HG03097 (cell line): ENCODE measurements around the gene INPP5D.
"Not testable (repeated sequence)": the region's sequence is repeated elsewhere in the genome, so short reads cannot be mapped to it uniquely, and the experiment has no call there.

Experiments used
- ATAC-seq: cut with Tn5 transposase; IDR thresholded peaks from one replicate; pipeline ENCODE4 v1.9.1; 2021; ENCODE audit not compliant: unreplicated experiment, low FRiP score

INPP5D gene

DNA sequence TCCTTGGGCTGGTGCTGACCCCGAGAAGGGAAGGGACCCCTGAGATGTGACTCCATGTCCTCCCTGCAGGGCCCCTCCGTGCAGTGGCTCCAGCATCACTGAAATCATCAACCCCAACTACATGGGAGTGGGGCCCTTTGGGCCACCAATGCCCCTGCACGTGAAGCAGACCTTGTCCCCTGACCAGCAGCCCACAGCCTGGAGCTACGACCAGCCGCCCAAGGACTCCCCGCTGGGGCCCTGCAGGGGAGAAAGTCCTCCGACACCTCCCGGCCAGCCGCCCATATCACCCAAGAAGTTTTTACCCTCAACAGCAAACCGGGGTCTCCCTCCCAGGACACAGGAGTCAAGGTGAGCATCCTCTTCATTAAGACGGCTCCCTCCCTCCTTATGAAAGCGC lies 137.9 kb downstream of the INPP5D start:
- no peak for ATAC-seq

DNA sequence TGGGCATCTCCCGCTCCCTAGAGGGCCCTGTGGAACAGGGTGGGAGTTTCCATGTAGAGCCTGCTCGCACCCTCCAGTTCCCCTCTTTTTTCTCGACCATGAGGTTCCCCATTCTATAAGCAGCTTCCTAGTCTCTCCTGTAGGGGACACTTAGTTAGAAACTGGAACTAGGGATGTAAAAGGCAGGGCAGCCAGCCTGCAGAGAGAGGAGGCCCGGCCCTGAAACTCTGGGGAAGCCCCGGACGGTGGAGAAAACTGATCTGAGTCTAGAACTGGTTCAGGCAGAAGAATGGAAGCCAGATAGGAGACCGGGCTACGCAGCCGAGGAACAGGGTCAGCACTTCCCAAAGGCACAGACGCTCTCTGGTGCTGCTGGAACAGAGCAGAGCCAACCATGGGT lies 139.7 kb downstream of the INPP5D start:
- ATAC-seq, result no peak

- ATAC-seq, result not testable (repeated sequence)
These were observed 140.6 kb downstream of the INPP5D start for GRCh38 chr2:233200790-233201189.

- ATAC-seq, result no peak
These were observed 141.3 kb downstream of the INPP5D start for GRCh38 chr2:233201258-233202013.

DNA sequence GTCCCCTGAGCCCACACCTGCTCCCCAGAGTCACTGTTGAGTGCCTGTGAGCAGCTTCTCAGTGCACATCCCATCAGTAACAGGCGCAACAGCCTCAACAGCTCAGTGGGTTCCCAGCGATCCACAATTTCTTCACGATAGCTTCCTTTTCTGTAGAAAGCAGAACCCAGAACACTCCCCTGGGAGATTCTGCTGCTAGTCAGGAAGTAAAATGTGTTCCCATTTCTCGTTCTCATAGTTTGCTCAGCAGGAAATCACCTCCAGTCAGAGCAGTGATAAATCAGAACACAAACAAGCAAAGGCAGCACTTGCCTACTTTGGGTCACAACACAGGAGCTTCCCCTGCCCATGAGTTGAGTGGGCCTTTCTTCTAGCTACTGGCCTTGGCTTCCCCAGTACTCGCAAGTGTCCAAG lies 142.4 kb downstream of the INPP5D start:
- ATAC-seq, result peak; percentile 60

DNA sequence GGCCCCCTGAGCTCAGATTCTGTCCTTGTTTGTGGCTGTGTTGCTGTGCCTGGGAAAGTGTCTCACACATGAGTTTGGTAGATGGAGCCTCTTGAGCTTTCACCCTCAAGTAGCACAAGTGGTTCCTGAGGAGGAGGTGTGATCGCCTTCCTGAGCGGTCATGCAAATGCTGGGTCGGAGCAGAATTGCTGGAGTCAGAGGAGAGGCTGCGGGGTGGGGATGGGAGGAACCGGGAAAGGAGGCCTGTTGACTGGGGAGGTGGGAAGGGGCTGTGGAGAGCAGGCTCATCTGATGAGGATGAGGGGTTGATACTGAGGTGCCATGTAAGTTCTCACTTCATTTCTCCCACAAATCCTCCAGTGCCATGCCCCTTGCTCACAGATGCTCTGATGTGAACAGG lies 142.9 kb downstream of the INPP5D start:
- no peak for ATAC-seq

GRCh38 chr2:233204286-233204936 lies 144.3 kb downstream of the INPP5D start:
- no peak for ATAC-seq

GRCh38 chr2:233208382-233209116 lies 148.4 kb downstream of the INPP5D start:
- ATAC-seq, result no peak

- ATAC-seq, result no peak
These were observed 149.0 kb downstream of the INPP5D start for GRCh38 chr2:233209117-233209532.

DNA sequence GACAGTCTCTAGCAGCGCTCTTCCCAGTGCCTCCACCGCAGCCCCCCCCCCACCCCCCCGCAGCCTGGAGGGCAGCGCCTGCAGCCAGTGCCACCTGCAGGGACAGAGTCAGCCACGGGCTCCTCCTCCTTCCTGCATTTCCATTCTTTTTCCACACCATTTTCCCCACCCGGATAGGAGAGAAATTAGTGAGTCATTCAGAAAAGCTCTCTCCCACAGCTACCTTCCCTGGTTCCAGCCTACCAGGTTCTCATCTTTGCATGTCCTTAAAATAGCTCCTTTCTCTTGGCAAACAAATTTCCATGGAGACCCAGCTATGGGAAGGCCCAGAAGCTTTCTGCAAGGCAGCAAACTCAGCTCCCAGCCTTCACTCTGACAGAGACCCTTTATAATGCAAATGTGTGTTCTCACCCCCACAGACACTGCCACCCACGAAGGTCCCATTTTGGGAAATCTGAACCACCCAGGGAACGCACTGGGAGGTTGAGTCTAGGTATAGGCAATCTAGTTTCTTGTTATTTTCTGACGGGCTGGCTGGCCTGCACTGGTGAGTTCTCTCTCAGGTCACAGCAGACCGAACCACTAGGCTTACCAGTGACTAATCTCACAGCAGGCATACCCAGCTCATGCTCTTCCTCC lies 149.5 kb downstream of the INPP5D start:
- ATAC-seq, result no peak

GRCh38 chr2:233210281-233210680 lies 150.1 kb downstream of the INPP5D start:
- no peak for ATAC-seq

DNA sequence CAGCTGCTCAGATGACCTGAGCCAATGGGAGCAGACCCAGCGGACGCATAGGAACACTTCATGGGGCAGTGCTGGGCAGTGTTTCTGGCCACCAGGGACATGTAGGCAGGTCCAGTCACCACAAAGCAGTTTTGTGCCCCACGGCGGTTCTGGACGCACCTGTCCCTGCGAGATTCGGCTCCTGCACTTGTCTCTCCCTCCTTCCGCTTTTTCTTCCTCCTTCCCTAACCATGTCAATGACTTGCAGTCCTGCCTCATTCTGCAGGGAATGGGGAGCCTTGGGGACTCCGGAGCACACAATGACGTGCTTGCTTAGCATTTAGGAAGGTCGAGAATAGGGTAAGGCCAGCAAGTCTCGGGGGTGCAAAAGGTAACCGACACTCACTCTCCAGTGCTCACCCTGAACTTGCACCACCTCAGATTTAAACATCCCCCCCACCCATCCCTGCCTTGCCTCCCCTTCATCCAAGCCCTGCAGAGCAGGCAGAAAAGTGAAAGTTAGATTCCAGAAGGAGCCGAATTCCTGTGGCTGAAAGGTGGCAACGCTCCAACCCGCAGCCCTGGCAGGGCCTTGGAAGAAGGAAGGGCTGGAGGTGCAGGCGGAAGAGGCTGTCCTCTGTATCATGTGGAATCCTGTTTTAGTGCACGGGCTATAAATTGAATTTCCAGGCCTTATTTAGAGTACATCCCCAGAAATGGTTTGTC lies 150.9 kb downstream of the INPP5D start:
- no peak for ATAC-seq

- no peak for ATAC-seq
These were observed 151.4 kb downstream of the INPP5D start for GRCh38 chr2:233211548-233211895.

DNA sequence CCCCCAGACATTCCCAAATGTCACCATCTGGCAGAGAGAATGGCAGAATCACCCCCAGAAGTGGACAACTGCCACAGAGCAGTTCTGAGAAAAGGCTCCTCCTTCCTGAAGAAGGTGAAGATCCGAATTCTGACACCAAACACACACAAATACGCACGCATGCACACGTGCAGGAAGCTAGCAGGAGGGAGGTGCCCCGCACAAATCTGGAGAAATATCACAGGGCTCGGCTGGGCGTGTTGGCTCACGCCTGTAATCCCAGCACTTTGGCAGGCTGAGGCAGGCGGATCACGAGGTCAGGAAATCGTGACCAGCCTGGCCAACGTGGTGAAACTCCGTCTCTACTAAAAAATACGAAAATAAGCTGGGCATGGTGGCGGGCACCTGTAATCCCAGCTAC lies 152.9 kb downstream of the INPP5D start:
- no peak for ATAC-seq

DNA sequence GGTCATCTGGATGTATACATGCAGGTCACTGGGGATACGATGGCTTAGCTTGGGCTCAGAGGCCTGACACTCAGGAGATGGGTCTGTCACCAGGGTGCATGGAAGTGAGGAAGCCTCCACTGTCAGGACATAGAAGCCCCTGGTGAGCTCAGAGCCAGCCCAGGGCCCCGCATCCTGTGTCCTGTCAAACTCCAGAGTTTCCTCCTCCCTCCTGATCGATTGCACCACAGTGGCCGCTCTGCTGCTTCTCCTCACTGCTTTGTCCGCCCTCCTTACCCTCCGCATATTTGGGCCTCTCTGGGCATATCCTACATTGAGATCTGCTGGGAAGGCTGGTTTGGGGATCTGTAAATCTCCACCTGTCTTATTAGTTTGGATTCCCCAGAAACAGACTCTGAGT lies 153.8 kb downstream of the INPP5D start:
- ATAC-seq, result no peak

DNA sequence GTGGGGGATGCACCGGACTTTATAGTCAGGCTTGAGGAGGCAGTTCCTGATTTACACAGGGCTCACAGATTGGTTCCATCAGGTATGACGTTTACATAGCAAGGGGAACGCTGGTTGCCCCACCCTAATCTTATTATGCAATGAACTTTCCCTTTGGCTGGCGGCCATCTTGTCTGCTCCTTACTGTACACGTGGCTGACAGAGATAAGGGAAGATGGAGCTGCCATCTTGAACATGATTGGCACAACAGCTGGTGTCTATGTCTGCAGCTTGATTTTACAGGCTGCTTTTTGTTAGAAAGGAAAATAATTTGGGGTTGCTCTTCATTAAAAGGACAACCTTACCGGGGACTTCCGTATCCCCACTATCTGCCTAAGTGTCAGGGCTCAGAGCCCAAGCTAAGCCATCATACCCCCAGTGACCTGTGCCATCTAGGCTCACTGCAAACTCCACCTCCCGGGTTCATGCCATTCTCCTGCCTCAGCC lies 157.8 kb downstream of the INPP5D start:
- no peak for ATAC-seq

- ATAC-seq, result no peak
These were observed 158.7 kb downstream of the INPP5D start for GRCh38 chr2:233218836-233219235.

GRCh38 chr2:233219848-233220247 lies 159.7 kb downstream of the INPP5D start:
- no peak for ATAC-seq

DNA sequence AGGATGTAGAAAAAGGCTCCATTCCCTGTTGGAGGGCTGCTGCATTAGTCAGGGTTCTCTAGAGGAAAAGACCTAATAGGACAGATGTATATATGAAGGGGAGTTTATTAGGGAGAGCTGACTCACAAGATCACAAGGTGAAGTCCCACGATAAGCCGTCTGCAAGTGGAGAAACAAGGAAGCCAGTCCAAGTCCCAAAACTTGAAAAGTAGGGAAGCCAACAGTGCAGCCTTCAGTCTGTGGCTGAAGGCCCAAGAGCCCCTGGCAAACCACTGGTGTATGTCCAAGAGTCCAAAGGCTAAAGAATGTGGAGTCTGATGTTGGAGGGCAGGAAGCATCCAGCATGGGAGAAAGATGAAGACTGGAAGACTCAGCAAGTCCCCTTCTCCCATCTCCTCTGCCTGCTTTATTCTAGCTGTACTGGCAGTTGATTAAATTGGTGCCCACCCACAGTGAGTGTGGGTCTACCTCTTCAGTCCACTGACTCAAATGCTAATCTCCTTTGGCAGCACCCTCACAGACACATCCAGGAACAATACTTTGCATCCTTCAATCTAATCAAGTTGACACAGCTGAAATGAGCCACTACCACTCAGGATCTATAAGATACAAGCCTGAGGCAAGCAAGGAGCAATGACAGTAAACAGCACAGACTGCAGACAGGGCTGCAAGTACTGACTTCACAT lies 161.4 kb downstream of the INPP5D start:
- ATAC-seq, result no peak
